Tongue (tissue), 2 donors: Measurements from ENCODE around the gene CS. TPM values are rescaled to one million over a fixed set of nuclear protein-coding genes. Genes with fewer than 3 reads are reported as not detected.
"Not testable (repeated sequence)": the region's sequence is repeated elsewhere in the genome, so short reads cannot be mapped to it uniquely, and the experiment has no call there.

Experiments used
- DNase-seq: peaks from one replicate; pipeline ENCODE4 v3.0.0-alpha.2; 2015
- total RNA-seq: library from RNA; depleted of rRNA; stranded (reverse); fragments of >200 nt; gene quantifications from one replicate; pipeline ENCODE4 v1.2.3, GENCODE V29; 2014

The CS gene
- total RNA-seq, 1 donor from 2014 or later: 235 TPM

DNA sequence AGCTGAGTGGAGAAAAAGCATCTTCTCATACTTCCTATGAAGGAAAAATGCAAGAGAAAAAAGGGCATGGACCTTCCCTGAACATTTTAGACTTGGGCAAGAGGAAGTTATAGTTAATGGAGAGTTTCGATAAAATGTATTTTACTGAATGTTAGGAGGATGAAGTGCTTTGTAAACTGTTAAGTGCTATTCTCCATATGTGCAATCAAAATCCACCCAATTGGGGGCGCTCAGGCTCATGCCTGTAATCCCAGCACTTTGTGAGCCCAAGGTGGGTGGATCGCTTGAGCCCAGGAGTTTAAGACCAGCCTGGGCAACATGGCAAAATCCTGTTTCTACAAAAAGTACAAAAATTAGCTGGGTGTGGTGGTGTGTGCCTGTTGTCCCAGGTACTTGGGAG is 17.5 kb upstream of the CS start:
- DNase-seq: no peak

DNA sequence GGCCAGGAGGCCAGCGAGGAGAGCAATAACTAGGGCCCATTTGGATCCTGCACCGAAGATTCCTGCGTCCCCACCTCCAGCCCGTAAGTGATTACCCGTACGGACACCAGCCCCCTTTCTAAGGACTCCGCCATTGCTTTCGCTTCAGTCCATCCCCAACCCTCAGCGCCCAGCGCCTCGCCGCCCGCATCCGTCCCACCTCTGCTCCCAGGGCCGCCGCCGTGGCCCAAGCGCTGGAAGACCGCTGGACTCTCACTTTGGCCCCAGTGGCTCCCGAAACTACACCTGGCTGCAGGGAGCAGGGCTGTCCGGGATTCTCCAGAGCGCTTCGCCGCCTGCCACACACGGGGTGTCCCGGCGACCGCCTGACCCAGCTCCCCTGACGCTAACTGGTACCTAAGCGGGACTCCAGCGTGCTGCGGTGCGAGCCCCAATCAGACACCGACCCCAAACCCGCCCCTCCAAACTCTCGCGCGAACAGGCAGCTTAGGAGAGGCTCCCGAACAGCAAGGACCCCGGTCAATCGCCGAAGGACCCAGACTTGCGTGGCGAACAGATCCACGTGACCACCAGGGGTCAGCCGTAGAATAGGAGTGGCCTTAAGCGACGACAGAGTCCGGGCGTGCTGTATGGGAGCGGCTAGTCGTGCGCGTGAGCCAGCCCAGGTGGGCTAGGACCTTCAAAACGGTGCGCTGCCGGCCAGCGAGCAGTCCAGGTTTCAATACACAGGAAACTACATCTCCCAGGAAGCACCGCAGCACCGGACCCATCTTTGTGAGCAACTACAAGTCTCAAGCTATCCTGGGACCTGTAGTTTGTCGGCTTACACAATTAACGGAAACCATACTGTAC is 15.7 kb upstream of the CS start, which contains the start of gene CNPY2:
Gene CNPY2 (minus strand): TSS at position 367 of the 852 bp plus-strand sequence. CDS start 771 bp downstream, outside the sequence.
- peak; percentile 98 for DNase-seq

DNA sequence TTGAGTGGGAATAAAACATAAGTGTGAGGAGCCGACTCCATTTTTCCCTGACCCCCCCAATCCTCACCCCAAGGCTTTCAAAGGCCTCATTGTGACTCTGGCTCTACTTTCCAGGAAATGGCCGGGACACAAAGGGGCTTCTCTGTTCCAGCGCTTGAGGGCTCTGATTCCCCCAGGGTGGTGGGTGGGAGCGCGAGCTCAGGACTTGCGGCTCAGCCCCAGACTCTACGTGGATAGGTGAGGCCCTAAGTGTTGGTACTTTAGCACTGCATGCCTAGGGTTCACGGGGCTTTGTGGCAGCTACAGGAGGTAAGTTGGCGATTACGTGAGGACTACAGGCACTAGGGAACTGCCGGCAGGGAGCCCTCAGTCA is 15.1 kb upstream of the CS start:
- peak; percentile 56 for DNase-seq

DNA sequence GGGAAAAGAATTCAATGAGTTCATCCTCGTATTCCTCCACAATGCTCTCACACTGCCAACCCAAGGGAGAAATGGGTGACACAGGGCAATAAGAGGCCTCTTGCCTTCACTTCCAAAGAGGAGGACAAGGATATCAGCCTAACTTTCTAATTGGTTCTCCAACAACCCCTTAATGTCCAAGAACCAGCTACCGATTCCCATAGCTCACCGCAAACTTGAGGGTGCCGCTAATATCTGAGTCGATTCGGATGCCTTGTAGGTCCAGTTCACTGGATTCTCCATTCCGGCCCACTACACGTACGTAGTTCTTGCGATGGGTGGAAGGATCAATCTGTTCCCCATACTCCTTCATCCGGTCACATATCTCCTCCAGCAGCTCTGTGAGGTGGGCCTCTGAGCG is 10.9 kb upstream of the CS start:
- no peak for DNase-seq

DNA sequence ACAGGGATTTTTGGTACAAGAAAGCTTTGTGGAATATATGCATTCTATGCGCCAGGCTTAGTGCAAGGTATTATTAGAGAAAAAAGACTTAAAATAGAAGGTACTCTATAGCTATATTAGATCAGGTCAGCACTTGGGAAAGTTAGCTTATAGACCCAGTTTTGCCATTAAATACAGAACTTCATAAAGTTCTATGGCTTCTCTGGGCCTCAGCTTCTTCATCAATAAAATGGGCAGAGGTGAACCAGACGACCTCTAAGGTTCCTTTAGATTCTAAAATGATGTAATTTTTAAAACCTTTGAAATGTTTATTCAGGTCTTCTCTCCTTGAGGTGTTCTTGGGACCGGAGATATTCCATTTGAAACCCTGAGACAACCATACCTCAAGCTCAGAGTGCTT is 8.6 kb upstream of the CS start:
- no peak for DNase-seq

DNA sequence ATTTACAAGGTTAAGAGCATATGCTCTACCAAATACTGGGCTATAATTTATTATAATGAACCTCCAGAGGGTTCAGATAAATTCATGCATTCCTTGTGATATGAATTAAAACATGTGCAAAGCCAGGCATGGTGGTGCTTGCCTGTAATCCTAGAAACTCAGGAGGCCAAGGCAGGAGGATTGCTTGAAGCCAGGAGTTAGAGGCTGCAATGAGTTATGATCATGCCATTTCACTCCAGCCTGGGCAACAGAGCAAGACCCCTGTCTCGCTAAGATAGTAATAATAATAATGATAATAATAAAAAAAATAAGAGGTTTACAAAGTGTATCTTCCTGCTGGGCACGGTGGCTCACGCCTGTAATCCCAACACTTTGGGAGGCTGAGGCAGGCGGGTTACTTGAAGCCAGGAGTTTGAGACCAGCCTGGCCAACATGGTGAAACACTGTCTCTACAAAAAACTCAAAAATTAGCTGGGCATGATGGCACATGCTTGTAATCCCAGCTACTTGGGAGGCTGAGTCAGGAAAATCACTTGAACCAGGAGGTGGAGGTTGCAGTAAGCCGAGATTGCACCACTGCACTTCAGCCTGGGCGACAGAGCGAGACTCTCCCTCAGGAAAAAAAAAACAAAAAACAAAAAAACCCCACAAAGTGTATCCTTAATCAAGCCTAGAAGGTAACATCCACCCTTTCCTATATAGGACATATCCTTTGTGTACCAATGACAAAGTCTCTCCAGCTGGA is 7.3 kb upstream of the CS start:
- no peak for DNase-seq

DNA sequence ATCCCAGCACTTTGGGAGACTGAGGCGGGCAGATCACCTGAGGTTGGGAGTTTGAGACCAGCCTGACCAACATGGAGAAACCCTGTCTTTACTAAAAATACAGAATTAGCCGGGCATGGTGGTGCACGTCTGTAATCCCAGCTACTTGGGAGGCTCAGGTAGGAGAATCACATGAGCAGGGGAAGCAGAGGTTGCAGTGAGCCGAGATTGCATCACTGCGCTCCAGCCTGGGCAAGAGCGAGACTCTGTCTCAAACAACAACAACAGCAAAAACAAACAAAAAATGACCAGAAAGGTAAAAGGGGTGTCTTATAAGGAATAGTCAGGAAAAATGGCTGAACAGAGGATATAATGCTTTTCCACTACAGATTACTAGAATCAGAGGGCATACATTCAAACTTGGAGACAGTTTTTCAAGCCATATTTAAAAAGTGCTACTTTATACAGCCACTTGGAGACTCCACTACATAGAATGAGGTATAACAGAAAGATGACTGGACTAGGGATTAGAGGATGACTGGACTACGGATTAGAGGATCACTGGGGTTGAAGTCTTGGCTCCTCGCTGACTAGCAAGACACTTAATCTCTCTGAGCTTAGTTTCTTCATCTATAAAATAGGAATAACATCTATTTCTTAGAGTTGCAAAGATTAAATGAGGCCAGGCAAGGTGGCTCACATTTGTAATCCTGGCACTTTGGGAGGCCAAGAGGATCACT is 4.9 kb upstream of the CS start:
- no peak for DNase-seq

DNA sequence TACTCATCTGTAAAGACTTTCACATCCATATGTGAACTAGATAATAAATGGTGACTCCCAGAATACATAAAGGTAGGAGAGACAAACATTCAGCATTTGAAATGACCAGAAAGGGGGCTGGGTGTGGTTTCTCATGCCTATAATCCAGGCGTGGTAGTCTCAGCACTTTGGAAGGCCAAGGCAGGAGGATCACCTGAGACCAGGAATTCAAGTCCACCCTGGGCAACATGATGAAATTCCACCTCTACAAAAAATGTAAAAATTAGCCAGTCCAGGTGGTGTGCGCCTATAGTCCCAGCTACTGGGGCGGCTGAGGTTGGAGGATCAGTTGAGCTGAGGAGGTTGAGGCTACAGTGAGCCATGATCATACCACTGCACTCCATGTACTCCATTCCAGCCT is 4.1 kb upstream of the CS start:
- DNase-seq: no peak

DNA sequence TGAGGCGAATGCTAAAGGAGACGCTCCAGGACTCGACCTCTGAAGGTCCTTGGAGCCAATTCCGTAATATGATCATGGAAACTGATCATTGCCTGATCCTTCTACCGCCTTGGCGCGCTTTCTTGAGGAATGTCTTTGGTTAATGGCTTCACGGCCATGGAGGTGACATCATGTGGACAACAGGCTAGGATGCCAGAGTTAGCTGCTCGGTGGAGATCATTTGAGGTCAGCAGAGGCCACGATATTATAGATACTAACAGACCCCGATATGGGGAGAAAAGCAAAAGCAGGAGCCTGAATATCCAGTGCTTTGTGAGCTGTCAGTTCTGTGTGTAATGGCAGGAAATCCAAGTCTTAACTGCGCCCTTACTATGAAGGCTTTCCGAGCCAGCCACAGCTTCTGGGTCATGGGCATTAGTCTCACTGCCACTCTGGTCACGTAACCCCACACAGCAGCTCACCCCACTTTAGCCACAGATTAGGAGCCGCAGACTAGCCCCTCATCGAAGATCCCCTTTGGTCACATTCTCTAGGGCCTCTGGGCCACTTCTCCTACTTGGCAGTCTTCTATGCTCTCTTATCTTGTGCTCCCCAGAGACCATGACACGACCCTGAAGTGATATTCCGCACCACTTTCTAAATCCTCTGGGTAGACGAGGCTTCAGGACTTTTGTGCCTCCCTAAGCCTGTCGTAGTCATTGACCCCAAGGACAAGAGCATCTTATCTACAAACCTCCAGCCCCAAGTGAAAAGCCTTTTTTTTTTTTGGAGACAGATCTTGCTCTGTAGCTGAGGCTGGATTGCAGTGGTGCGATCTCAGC is 724 bp upstream of the CS start:
- DNase-seq: no peak

DNA sequence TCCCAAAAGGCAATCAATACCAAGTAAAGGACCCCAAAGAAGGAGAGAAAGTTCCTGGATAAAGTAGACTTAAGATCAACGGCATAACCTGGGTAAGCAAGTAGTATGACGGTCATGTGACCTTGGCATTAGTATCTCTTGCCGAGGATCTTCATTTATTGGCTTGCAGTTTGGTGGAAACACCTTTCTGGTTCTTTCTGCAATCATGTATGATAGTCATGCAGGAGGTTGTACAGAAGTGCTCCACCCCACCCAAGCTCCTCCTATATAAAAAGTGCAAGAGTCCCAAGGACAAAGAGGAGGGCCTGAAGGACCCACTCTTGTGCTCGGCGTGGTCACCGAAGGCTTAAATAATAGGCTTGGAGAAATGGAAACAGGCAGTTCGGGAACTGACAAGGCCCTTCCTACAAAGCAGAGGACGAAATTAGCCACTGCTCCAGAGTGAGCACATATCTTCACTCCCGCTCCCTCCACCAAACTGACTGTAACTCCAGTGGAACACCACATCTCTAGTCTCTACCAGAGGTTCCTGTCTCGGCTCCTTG is 750 bp downstream of the CS start:
- no peak for DNase-seq

DNA sequence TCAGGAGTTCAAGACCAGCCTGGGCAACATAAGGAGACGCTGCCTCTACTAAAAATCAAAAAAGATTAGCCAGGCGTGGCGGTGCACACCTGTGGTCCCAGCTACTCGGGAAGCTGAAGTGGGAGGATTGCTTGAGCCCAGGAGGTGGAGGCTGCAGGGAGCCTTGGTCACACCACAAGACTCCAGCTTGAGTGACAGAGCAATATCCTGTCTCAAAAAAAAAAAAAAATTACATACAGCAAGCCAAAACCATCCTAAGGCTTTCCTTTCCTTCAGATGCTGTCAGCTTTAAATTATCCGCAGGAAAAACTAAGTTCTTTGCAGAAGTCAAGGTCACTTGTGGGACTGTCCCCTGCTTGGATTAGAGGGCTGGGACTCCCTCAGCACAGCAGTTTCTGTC is 1.3 kb downstream of the CS start:
- no peak for DNase-seq

DNA sequence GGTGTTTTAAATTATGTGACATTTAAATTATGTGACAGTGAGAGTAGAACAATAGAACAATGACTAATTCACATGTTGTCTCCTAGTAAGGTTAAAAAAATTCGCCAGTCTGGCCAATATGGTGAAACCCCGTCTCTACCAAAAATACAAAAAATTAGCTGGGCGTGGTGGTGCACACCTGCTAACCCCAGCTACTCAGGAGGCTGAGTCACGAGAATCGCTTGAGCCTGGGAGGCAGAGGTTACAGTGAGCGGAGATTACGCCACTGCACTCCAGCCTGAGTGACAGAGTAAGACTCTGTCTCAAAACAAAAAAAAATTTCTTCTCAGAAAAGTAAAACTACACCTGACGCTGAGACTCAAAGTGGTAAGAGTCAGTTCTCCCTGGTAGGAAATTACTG is 2.7 kb downstream of the CS start:
- DNase-seq: no peak

DNA sequence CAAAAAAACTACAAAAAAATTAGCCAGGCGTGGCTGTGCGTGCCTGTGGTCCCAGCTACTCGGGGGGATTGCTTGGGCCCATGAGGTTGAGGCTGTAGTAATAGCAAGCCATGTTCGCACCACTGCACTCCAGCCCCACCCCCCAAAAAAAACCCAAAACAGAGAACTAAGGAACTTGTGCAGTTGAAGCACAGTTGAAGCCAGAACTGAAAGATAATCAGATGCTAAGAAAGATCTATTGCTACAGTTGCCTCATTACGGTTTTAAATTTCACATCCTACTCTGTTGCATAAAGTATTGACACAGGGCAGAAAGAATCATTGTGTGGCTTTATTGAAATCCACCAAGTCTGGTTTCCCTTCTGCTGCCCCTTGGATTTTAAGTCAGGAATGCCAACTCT is 3.8 kb downstream of the CS start:
- no peak for DNase-seq

DNA sequence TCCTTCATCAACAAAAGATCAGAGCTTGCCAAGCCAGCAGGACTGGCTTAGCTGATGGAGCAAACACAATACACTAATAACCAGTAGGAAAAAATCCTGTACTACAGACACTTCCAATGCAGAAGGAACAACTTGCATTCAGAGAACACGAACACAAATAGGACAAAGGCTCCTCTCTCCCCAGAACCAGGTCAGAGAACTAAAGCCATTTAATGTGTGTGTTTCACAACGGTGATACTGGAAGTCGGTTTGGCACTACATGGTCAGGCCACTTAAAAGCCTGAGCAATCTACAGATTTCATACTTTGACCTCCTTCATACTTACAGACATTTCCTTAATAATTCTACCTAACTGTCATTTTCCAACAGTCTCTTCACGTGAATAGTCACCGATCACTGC is 6.3 kb downstream of the CS start:
- DNase-seq: no peak

DNA sequence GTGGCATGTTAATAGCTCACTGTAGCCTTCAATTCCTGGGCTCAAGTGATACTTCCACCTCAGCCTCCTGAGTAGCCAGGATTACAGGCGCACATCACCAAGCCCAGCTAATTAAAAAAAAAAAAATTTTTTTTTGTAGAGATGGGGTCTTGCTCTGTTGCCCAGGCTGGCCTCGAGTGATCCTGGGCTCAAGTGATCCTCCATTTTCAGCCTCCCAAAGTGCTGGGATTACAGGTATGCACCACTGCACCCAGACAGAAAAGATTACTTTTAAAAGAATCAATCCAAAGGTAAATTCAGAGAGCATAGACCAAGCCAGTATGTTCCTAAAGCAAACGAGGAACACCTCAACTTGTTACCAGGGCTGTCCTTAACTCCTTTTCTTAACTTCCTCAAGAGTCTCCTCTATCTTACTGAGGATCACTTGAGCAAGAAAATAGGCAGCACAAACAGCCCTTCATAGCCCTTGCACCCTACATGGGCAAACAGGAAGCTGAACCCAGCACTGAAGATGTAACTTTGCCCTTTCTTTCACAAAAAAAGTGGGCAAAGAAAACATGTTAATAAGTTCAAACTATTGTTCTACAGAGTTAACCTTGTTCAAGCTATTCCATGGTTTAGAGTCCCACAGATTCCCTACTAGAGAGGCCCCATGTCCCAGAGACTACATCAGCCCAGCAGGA is 11.3 kb downstream of the CS start:
- no peak for DNase-seq

DNA sequence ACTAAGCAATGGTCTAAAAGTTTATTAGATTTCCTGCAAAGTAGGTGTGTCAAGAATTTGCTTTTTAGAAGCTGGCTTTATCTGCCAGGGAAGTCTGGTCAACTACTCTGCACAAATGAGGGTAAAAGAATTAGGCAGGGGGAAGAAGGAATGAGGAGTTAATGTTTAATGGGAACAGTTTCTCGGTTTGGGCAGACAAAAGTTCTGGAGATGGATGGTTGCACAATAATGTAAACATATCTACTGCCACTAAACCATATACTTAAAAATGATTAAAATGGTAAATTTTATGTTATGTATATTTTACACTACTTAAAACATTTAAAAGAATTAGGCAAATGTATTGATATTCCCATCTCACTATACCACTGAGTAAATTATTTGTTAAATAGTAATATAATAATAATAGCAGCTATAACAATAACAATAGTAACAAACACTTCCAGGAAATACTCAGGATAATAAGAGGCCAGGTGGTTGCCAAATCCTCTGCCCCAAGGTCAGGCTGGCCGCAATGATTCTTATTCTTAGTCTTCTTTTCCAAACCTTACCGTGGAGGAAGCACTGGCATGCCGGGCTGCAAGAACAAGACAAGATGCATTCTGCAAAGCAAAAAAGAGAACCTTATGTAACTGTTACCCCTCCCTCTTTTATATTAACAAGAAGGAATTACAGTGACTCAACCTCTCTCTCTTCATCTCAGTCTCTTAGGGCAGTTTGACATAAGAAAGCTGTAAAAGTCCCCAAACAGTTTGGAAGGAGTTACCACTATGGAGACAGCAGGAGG is 13.9 kb downstream of the CS start:
- no peak for DNase-seq

DNA sequence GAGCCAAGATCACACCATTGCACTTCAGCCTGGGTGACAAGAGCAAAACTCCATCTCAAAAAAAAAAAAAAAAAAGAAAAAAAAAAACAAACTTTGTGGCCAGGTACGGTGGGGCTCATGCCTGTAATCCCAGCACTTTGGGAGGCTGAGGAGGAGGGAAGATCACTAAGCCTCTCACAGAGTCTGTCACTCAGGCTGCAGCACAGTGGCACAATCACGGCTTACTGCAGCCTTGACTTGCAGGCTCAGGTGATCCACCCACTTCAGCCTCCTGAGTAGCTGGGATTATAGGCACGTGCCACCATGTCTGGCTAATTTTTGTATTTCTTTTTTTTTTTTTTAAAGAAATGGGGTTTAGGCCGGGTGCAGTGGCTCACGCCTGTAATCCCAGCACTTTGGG is 15.9 kb downstream of the CS start:
- not testable (repeated sequence) for DNase-seq

DNA sequence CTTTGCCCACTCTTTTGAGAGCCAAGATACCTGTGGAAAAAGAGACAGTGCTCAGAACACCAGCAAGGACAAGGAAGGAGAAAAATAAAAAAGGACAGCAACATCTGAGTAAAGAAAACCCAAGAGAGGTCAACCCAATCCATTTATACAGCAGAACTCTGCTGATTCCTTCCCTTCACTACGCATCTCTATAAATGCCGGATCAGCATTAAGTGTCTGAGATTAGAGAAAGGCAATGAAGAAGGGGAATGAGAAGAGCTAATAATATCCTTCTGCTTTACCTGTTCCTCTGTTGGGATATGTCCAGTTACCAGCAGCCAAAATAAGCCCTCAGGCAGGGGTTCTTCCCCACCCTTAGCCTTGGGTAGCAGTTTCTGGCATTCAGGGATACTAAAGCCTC is 17.6 kb downstream of the CS start:
- DNase-seq: no peak

DNA sequence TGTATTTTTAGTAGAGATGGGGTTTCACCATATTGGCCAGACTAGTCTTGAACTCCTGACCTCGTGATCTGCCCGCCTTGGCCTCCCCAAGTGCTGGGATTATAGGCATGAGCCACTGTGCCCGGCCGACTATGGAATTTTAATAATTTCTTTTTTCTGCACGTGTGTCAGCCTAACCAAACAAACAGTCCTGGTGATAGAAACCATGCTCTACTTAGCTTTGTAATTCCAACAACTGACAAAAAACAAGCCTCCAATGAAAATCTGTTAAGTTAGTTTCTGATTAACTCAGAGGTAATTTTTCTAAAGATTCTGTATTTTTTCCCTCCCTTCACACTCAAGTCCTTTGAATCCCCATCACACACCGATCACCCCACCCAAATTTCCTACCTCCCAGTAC is 18.1 kb downstream of the CS start:
- DNase-seq: no peak

DNA sequence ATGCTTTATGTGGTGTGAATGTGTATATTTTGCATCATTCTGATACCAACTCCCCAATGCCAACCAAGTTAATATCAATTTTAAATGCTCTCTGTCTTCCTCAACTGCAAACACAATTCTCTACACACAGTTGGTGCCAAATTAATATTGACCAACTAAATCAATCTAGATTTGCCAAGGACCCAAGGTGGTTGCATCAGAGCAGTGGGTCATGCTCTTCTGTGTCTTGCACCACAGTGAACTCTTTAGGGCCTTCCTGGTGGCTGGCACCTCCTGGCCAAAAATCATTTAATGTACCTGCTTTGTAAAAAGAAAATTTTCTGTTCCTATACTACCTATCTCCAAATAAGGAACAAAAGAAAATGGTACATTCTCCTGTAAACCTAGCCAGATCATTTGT is 19.3 kb downstream of the CS start:
- no peak for DNase-seq

DNA sequence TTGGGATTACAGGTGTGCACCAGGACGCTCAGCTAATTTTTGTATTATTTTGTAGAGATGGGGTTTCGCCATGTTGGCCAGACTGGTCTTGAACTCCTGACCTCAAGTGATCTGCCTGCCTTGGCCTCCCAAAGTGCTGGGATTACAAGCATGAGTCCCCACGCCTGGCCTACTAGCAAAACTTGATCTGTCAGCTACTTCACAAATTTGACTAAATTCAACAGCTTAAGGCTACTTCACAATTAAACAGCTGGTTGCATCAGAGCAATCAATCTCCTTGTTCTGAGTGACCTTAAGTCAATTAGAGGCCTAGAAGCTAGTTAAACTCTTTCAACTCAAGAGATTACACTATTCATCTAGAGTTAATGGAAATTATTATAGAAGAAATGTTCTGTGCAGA is 21.2 kb downstream of the CS start:
- DNase-seq: no peak
